Central memory CD8-positive, alpha-beta T cell (primary cell): Measurements from ENCODE around the gene HDAC2.

Experiments
- ATAC-seq: fragments of 150-1000 bp; cut with Tn5 transposase; replicated peaks from 2 replicates; pipeline ENCODE4 v1.10.0; 2022; ENCODE audit warnings: mild to moderate bottlenecking, moderate FRiP score, moderate number of reproducible peaks; ENCODE audit not compliant: poor library complexity, severe bottlenecking; ENCODE audit errors: extremely low read depth
- DNase-seq, 2 donors: peaks; one replicate each; pipeline ENCODE4 v3.0.0; 2021; ENCODE audit warnings: low spot score in 2 of 2
- H3K27ac Mint-ChIP-seq: one replicate; pipeline ENCODE4 v1.8.0; 2022; ENCODE audit warnings: low read depth, mild to moderate bottlenecking, moderate library complexity, mixed read lengths
- H3K27me3 Mint-ChIP-seq: one replicate; pipeline ENCODE4 v1.8.0; 2022; ENCODE audit warnings: mixed read lengths
- H3K36me3 Mint-ChIP-seq: one replicate; pipeline ENCODE4 v1.8.0; 2022; ENCODE audit warnings: mild to moderate bottlenecking, moderate library complexity, mixed read lengths; ENCODE audit not compliant: insufficient read depth
- H3K4me1 Mint-ChIP-seq: one replicate; pipeline ENCODE4 v1.8.0; 2022; ENCODE audit warnings: mixed read lengths
- H3K4me3 Mint-ChIP-seq: one replicate; pipeline ENCODE4 v1.8.0; 2022; ENCODE audit warnings: mild to moderate bottlenecking, moderate library complexity, mixed read lengths
- H3K9me3 Mint-ChIP-seq: one replicate; pipeline ENCODE4 v1.8.0; 2022; ENCODE audit warnings: mixed read lengths

Gene HDAC2

GRCh38 chr6:113894712-113895674, 76.0 kb downstream of the HDAC2 start:
- no peaks in the 10 kb centered on the region for H3K36me3 Mint-ChIP-seq
- no peaks in the 10 kb centered on the region for H3K9me3 Mint-ChIP-seq
- no peaks in the 10 kb centered on the region for H3K4me1 Mint-ChIP-seq
- ATAC-seq, result no peak
- no peak for DNase-seq
- no peak overlapping the region for H3K4me3 Mint-ChIP-seq
- H3K27me3 Mint-ChIP-seq, result peaks cover 23% of the 10 kb centered on the region
- no peak overlapping the region for H3K27ac Mint-ChIP-seq

GRCh38 chr6:113893866-113894265, 77.1 kb downstream of the HDAC2 start:
- no peak overlapping the region for H3K27ac Mint-ChIP-seq
- H3K4me3 Mint-ChIP-seq, result no peak overlapping the region
- no peak for DNase-seq
- H3K4me1 Mint-ChIP-seq, result no peaks in the 10 kb centered on the region
- H3K27me3 Mint-ChIP-seq, result peaks cover 23% of the 10 kb centered on the region
- no peaks in the 10 kb centered on the region for H3K36me3 Mint-ChIP-seq
- no peaks in the 10 kb centered on the region for H3K9me3 Mint-ChIP-seq
- ATAC-seq, result no peak

DNA sequence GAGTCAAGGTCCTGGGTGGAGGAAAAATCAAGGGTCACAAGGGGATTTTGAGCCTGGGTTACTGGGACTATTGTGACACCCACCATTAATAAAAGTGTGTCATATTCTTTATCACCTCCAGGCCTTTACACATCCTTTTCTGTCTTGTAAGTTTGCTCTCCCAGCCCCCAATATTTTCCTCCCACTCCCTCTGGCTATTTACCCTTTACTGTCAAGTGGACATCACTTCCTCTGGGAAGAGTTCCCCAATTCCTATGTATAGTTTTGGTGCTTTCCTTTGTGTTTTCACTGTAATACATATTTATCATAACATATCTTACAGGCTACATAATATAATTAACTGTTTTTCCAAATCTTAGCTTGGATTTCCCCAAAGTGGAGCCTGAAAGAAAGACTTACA, 77.5 kb downstream of the HDAC2 start:
- peaks cover 24% of the 10 kb centered on the region for H3K27me3 Mint-ChIP-seq
- no peaks in the 10 kb centered on the region for H3K9me3 Mint-ChIP-seq
- H3K27ac Mint-ChIP-seq, result no peak overlapping the region
- no peaks in the 10 kb centered on the region for H3K36me3 Mint-ChIP-seq
- H3K4me3 Mint-ChIP-seq, result no peak overlapping the region
- H3K4me1 Mint-ChIP-seq, result no peaks in the 10 kb centered on the region
- no peak for ATAC-seq
- no peak for DNase-seq

DNA sequence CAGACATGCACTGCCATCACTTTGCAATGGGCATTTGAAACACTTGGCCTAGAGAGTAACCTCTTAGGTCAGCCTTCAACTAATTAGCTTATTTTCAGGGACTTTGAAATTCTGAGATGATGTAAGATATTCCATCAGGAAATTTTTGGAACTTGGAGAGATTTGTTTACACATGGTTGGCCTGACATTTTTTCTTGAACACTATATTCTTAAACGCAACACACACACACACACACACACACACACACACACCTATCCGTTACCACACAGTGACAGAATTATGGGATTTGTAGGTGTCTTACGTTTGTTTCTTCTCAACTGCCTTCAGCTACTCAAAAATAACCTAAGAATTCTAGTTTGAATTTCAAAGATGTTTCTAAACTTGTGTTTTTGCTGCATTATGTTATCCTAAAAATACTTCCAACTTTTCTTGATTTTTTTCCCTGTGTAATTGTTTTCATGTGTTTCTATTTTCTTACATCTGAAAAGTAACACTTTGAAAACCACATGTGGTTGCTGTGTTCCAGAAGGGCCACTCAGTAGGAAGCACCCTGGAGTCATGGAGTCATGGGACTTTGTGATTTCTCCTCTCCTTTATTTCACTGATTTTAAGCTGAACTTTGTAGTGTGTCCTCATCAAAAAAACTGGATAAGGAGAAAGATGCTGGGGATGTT, 81.9 kb downstream of the HDAC2 start:
- H3K4me3 Mint-ChIP-seq, result no peak overlapping the region
- no peak overlapping the region for H3K27ac Mint-ChIP-seq
- no peaks in the 10 kb centered on the region for H3K4me1 Mint-ChIP-seq
- no peaks in the 10 kb centered on the region for H3K36me3 Mint-ChIP-seq
- ATAC-seq, result no peak
- no peak for DNase-seq
- H3K27me3 Mint-ChIP-seq, result peaks cover 16% of the 10 kb centered on the region
- no peaks in the 10 kb centered on the region for H3K9me3 Mint-ChIP-seq

GRCh38 chr6:113888493-113888892, 82.5 kb downstream of the HDAC2 start:
- no peak overlapping the region for H3K27ac Mint-ChIP-seq
- no peaks in the 10 kb centered on the region for H3K4me1 Mint-ChIP-seq
- ATAC-seq (no peak), DNase-seq (no peak)
- H3K27me3 Mint-ChIP-seq, result peaks cover 10% of the 10 kb centered on the region
- H3K4me3 Mint-ChIP-seq, result no peak overlapping the region
- no peaks in the 10 kb centered on the region for H3K9me3 Mint-ChIP-seq
- H3K36me3 Mint-ChIP-seq, result no peaks in the 10 kb centered on the region

DNA sequence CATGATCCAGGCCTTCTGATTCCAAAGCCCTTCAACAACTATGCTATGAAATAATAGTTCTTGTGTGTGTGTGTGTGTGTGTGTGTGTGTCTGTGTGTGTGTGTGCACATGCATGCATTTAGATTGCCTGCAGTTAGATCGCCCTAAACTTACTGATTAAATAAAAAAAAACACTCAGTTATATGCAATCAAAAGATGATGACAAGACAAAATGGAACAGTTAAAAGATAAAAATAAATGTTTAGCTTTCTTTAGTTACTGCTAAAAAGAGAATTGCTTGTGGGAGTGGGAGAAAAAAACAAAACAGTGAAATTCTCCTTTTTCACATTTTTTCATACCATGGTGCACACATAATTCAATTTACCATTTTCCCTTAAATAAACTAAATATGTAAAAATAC, 84.4 kb downstream of the HDAC2 start:
- no peak overlapping the region for H3K4me3 Mint-ChIP-seq
- no peaks in the 10 kb centered on the region for H3K9me3 Mint-ChIP-seq
- no peak overlapping the region for H3K27ac Mint-ChIP-seq
- no peaks in the 10 kb centered on the region for H3K36me3 Mint-ChIP-seq
- H3K4me1 Mint-ChIP-seq, result no peaks in the 10 kb centered on the region
- ATAC-seq (no peak), DNase-seq (no peak)
- H3K27me3 Mint-ChIP-seq, result peaks cover 21% of the 10 kb centered on the region

DNA sequence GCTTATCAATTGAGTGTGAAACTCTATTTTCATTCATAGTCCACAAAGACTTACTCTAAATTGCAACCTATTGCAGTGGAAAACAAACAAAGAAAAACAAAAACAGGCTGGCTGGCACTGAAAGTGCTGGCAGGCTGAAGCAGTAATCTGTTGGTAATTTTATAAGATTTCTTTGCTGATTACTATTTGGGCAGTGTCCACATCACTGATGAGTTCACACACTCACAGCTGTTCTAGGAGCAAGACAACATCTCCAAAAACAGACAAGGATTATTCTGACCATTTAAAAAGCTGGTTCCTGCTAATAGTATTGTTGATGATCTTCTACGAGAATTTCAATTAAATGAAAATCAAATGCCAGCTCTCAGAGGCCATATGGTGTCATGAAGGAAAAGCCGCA, 86.9 kb downstream of the HDAC2 start:
- Mint-ChIP-seq H3K4me1 (no peaks in the 10 kb centered on the region), H3K4me3 (no peak overlapping the region), H3K27me3 (peaks cover 39% of the 10 kb centered on the region), H3K27ac (no peak overlapping the region), H3K9me3 (no peaks in the 10 kb centered on the region), H3K36me3 (no peaks in the 10 kb centered on the region)
- DNase-seq (no peak), ATAC-seq (no peak)
